B cell (primary cell): ENCODE data around the gene AGBL4. TPM values are rescaled to one million over a fixed set of nuclear protein-coding genes. Genes with fewer than 3 reads are reported as not detected.
A peak's percentile ranks its signal among the peaks of the same experiment; 100 is the strongest.

ENCODE experiments used
- ATAC-seq: fragments of 200-7000 bp; cut with Tn5 transposase; one replicate; pipeline ENCODE4 v1.10.0; 2021; ENCODE audit warnings: low read depth, mild to moderate bottlenecking, moderate number of reproducible peaks, moderate library complexity
- CTCF ChIA-PET: fragments of 350-600 bp; sonication (Branson Sonifier 250); formaldehyde crosslinking; loops from one replicate; lab custom pipeline; 2021; ENCODE audit warnings: antibody characterized with exemption, inconsistent platforms; lab: Charles Lee
- POLR2A ChIA-PET: fragments of 350-600 bp; sonication (Branson Sonifier 250); formaldehyde crosslinking; loops from one replicate; lab custom pipeline; 2021; ENCODE audit warnings: antibody characterized with exemption; lab: Charles Lee
- DNase-seq: peaks from one replicate; pipeline ENCODE4 v3.0.0; 2013
- H2AFZ ChIP-seq: 2 replicates; pipeline ENCODE4 v1.6.1; 2012; ENCODE audit warnings: mild to moderate bottlenecking, low read depth, low read length; ENCODE audit not compliant: insufficient read depth, poor library complexity, severe bottlenecking
- H3K27ac ChIP-seq, 2 donors: 1 replicate in 1 of 2; 2 replicates in 1 of 2; pipeline ENCODE4 v1.5.1; 2012 to 2013; ENCODE audit warnings: low read length in 2 of 2, mild to moderate bottlenecking in 2 of 2, moderate library complexity in 1 of 2
- H3K27me3 ChIP-seq, 4 experiments: fragments of 200-600 bp in 1 of 4; sonication (generic) in 1 of 4; replicated peaks in 1 of 4; 1 replicate in 2 of 4; 2 replicates in 2 of 4; pipeline versions ENCODE4 v1.6.1 to v1.7.0; 2013 to 2016; ENCODE audit warnings: low read length in 3 of 4, mild to moderate bottlenecking in 2 of 4, mixed read lengths in 1 of 4, moderate library complexity in 1 of 4; ENCODE audit not compliant: insufficient read depth in 4 of 4, control insufficient read depth in 3 of 4; ENCODE audit errors: control extremely low read depth in 1 of 4
- H3K36me3 ChIP-seq, 2 experiments: replicated peaks in 1 of 2; 1 replicate in 1 of 2; 2 replicates in 1 of 2; pipeline versions ENCODE4 v1.6.1 to v1.7.1; 2013; ENCODE audit warnings: low read length in 1 of 2; ENCODE audit not compliant: insufficient read depth in 2 of 2, control insufficient read depth in 1 of 2; ENCODE audit errors: control extremely low read depth in 1 of 2, extremely low read depth in 1 of 2
- H3K4me1 ChIP-seq, 2 donors: fragments of 200-600 bp in 1 of 2; sonication (generic) in 1 of 2; 1 replicate in 1 of 2; 2 replicates in 1 of 2; pipeline versions ENCODE4 v1.5.1 to v1.6.1; 2013 to 2017; ENCODE audit warnings: low read length in 2 of 2; ENCODE audit not compliant: control insufficient read depth in 2 of 2, insufficient read depth in 2 of 2
- H3K4me2 ChIP-seq: replicated peaks from 2 replicates; pipeline ENCODE3; 2012; ENCODE audit warnings: mild to moderate bottlenecking, low read depth, low read length; ENCODE audit not compliant: poor library complexity, severe bottlenecking
- H3K4me3 ChIP-seq, 5 experiments: fragments of 200-600 bp in 1 of 5; sonication (generic) in 1 of 5; 1 replicate in 3 of 5; 2 replicates in 2 of 5; pipeline versions ENCODE4 v1.5.1 to v1.7.0; 2011 to 2016; ENCODE audit warnings: low read length in 4 of 5, mild to moderate bottlenecking in 4 of 5, low read depth in 2 of 5, control low read depth in 1 of 5, moderate library complexity in 1 of 5; ENCODE audit not compliant: insufficient read depth in 1 of 5; ENCODE audit errors: control extremely low read depth in 1 of 5, extremely low read depth in 1 of 5
- H3K79me2 ChIP-seq: fragments of 200-600 bp; sonication (generic); one replicate; pipeline ENCODE4 v1.6.0; 2016; ENCODE audit warnings: low read length; ENCODE audit not compliant: control insufficient read depth, insufficient read depth
- H3K9ac ChIP-seq: fragments of 200-600 bp; sonication (generic); 2 replicates; pipeline ENCODE4 v1.6.1; 2017; ENCODE audit warnings: mild to moderate bottlenecking, low read length, moderate library complexity
- H3K9me3 ChIP-seq, 3 donors: one replicate each; pipeline versions ENCODE4 v1.6.1 to v1.7.1; 2013; ENCODE audit warnings: low read length in 2 of 3; ENCODE audit not compliant: control insufficient read depth in 2 of 3, insufficient read depth in 1 of 3; ENCODE audit errors: control extremely low read depth in 1 of 3
- H4K20me1 ChIP-seq: 2 replicates; pipeline ENCODE4 v1.6.0; 2012; ENCODE audit warnings: mild to moderate bottlenecking, low read length; ENCODE audit not compliant: insufficient read depth, control insufficient read depth, poor library complexity, severe bottlenecking
- H3K27ac Mint-ChIP-seq: one replicate; pipeline ENCODE4 v1.8.0; 2021; ENCODE audit warnings: mixed read lengths
- H3K27me3 Mint-ChIP-seq: one replicate; pipeline ENCODE4 v1.8.0; 2021; ENCODE audit warnings: mixed read lengths
- H3K4me1 Mint-ChIP-seq: one replicate; pipeline ENCODE4 v1.8.0; 2021; ENCODE audit warnings: mixed read lengths
- H3K4me3 Mint-ChIP-seq: one replicate; pipeline ENCODE4 v1.8.0; 2021; ENCODE audit warnings: mixed read lengths
- H3K9me3 Mint-ChIP-seq: one replicate; pipeline ENCODE4 v1.8.0; 2022; ENCODE audit warnings: mixed read lengths; ENCODE audit not compliant: insufficient read depth
- EZH2 ChIP-seq: IDR thresholded peaks from 2 replicates; pipeline ENCODE4 v1.6.1; 2012; ENCODE audit warnings: borderline replicate concordance, low read depth, mild to moderate bottlenecking, moderate library complexity, low read length; ENCODE audit not compliant: insufficient read depth, poor library complexity, severe bottlenecking
- WGBS: methylation state at CpG from one replicate; pipeline ENCODE4 v1.1.5; 2013; ENCODE audit warnings: missing lambda C conversion rate; ENCODE audit not compliant: insufficient coverage; 5-methylcytosine and 5-hydroxymethylcytosine counted together
- intact Hi-C: fragments of 100-400 bp; cut with micrococcal nuclease; formaldehyde crosslinking; loops from one replicate; pipeline ENCODE4 v1.10.0; 2022
- polyA plus RNA-seq: library from polyadenylated mRNA; depleted of rRNA; stranded (reverse); fragments of >200 nt; gene quantifications from 2 replicates; pipeline ENCODE4 v1.2.3, GENCODE V29; 2012
- total RNA-seq, 2 donors: library from RNA; stranded (reverse); fragments of 120-200 nt in 1 of 2; gene quantifications; 1 replicate in 1 of 2; 2 replicates in 1 of 2; pipeline versions ENCODE4 v1.2.3 to v1.2.4, GENCODE V29; 2013 to 2022
- TF ChIP-seq, protein P1 (sequence below): fragments of 200-600 bp; IDR thresholded peaks from one replicate; pipeline ENCODE4 v1.8.0; 2022; ENCODE audit warnings: antibody characterized with exemption, mild to moderate bottlenecking

The AGBL4 gene
- total and polyA plus RNA-seq, 2 donors (not counting 1 experiment from before 2014, with no cell fraction given), result 0.07 to 0.12 TPM

DNA sequence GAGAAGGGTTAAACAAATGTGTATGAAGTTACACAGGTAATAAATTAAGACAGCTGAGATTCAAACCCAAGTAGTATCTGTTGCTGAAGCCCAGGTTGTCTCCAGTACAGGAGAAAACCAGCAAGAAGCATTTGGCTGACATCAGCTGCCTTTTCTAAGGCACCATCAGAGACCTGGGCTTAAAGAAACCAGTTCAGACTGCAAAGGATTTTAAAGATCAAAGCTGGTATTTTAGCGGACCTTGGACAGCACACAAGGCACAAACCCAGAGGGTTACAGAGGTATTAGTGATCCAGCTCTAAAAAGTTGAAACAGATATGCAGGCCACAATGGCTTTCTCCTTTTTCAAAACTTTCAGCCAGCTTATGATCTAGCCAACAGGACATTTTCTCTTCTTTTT lies 1270.5 kb downstream of the AGBL4 start:
- ChIA-PET POLR2A (interaction anchor here (1.0 kb wide), 1 partner anchor 23 kb away, joined by 3 read pairs; the partner anchor contains the start of gene BEND5), CTCF (interaction anchor here (0.8 to 2.2 kb wide), 6 partner anchors 10 to 118 kb away, joined by 3 to 19 read pairs (median 4); no protein-coding TSS in a partner anchor)
- peaks cover 56 to 68% of the 10 kb centered on the region in 2 donors for H3K4me1 ChIP-seq
- Mint-ChIP-seq H3K9me3 (no peaks in the 10 kb centered on the region), H3K4me3 (no peak overlapping the region), H3K4me1 (peaks cover 70% of the 10 kb centered on the region), H3K27me3 (no peaks in the 10 kb centered on the region), H3K27ac (peak overlapping the region; percentile 18)
- no peak overlapping the region for H3K9ac ChIP-seq
- H3K9me3 ChIP-seq, result no peaks in the 10 kb centered on the region
- TF ChIP-seq, protein P1, sequence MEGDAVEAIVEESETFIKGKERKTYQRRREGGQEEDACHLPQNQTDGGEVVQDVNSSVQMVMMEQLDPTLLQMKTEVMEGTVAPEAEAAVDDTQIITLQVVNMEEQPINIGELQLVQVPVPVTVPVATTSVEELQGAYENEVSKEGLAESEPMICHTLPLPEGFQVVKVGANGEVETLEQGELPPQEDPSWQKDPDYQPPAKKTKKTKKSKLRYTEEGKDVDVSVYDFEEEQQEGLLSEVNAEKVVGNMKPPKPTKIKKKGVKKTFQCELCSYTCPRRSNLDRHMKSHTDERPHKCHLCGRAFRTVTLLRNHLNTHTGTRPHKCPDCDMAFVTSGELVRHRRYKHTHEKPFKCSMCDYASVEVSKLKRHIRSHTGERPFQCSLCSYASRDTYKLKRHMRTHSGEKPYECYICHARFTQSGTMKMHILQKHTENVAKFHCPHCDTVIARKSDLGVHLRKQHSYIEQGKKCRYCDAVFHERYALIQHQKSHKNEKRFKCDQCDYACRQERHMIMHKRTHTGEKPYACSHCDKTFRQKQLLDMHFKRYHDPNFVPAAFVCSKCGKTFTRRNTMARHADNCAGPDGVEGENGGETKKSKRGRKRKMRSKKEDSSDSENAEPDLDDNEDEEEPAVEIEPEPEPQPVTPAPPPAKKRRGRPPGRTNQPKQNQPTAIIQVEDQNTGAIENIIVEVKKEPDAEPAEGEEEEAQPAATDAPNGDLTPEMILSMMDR, result no peak
- H3K27me3 ChIP-seq, result no peaks in the 10 kb centered on the region
- peaks cover 60% of the 10 kb centered on the region for H3K79me2 ChIP-seq
- no peak overlapping the region for H2AFZ ChIP-seq
- no peak for ATAC-seq
- peak overlapping the region in 1 of 2 donors; percentile 74 for H3K27ac ChIP-seq
- DNase-seq, result no peak
- H4K20me1 ChIP-seq, result peaks cover 41% of the 10 kb centered on the region
- intact Hi-C loops, result no loop called here
- WGBS, result 100% methylated on average over 1 of the region's 1 CpG
- peaks cover 8 to 68% of the 10 kb centered on the region in 2 experiments for H3K36me3 ChIP-seq
- H3K4me3 ChIP-seq, result no peak overlapping the region
- no peak overlapping the region for H3K4me2 ChIP-seq

DNA sequence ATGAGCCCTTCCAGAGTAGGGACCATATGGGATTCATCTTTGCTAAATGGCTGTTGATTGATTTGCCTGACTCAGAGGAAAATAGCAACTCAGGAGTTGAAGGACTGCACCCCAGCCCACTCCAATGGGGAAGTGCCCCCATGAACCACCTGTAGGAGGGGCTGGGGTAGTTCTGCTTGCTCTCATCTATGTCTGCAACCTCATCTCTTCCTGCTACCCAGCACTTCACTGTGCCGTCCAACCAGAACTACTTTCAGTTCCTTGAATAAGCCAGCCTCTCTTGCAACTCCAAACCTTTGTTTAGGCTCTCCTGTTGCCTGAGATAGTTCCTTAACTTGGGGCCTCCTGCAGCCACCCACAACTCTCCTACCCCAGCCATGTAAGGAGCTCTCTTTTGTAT lies 1273.6 kb downstream of the AGBL4 start:
- H3K9me3 Mint-ChIP-seq, result no peaks in the 10 kb centered on the region
- Histone ChIP-seq H3K9me3 (no peaks in the 10 kb centered on the region), H3K4me1 (peaks cover 38 to 41% of the 10 kb centered on the region in 2 donors), H3K36me3 (peaks cover 17 to 61% of the 10 kb centered on the region in 2 experiments), H3K4me3 (no peak overlapping the region), H3K4me2 (peak overlapping the region; percentile 58), H3K27me3 (no peaks in the 10 kb centered on the region), H3K27ac (peak overlapping the region; percentile 36 to 74), H3K9ac (peak overlapping the region; percentile 1), H3K79me2 (peaks cover 61% of the 10 kb centered on the region), H4K20me1 (peaks cover 43% of the 10 kb centered on the region), H2AFZ (peak overlapping the region; percentile 7)
- DNase-seq (peak; percentile 86), ATAC-seq (peak; percentile 100)
- H3K4me3 Mint-ChIP-seq, result peak overlapping the region; percentile 7
- intact Hi-C loops, result loop anchor here (1.0 to 2.0 kb wide), 5 partner anchors 27 to 120 kb away; no protein-coding TSS in a partner anchor
- no peaks in the 10 kb centered on the region for H3K27me3 Mint-ChIP-seq
- ChIA-PET POLR2A (interaction anchor here (1.2 kb wide), 1 partner anchor 25 kb away, joined by 3 read pairs; no protein-coding TSS in a partner anchor), CTCF (interaction anchor here (0.8 to 4.1 kb wide), 12 partner anchors 11 to 73 kb away, joined by 3 to 63 read pairs (median 5); partner anchors contain the start of gene BEND5)
- peak overlapping the region; percentile 83 for H3K27ac Mint-ChIP-seq
- WGBS, result 0% methylated on average over 1 of the region's 1 CpG
- TF ChIP-seq EZH2, result no peak
- TF ChIP-seq, protein P1, result peak; percentile 83
- H3K4me1 Mint-ChIP-seq, result peaks cover 52% of the 10 kb centered on the region
